Endothelial cell of umbilical vein (primary cell): ENCODE data around the gene C1QTNF8. TPM values are rescaled to one million over a fixed set of nuclear protein-coding genes. Genes with fewer than 3 reads are reported as not detected.

Experiments
- BruUV-seq: library from RNA; stranded (reverse); fragments of 400-500 nt; replicated peaks from 2 replicates; lab custom pipeline; 2021; lab: Mats Ljungman, UMichigan
- CTCF ChIA-PET: fragments of 300-600, 350-600 bp; sonication (Branson Sonifier 250); formaldehyde crosslinking; loops from one replicate; lab custom pipeline; 2021; ENCODE audit warnings: antibody characterized with exemption, inconsistent platforms; lab: Charles Lee
- POLR2A ChIA-PET: fragments of 300-600, 350-600 bp; sonication (Branson Sonifier 250); formaldehyde crosslinking; loops from one replicate; lab custom pipeline; 2021; ENCODE audit warnings: antibody characterized with exemption, inconsistent platforms; lab: Charles Lee
- DNase-seq: peaks from one replicate; pipeline ENCODE4 v3.0.0-alpha.2; 2011; ENCODE audit warnings: low read depth, low spot score
- FAIRE-seq: peaks from 2 replicates; lab custom pipeline; 2011; peaks lifted over from hg19 to GRCh38; lab: Jason Lieb, UNC
- H2AFZ ChIP-seq: 2 replicates; pipeline ENCODE4 v1.6.0; 2012; ENCODE audit warnings: low read depth, low read length, control low read depth, inconsistent platforms
- H3K27ac ChIP-seq: 2 replicates; pipeline ENCODE4 v1.5.1; 2011; ENCODE audit warnings: low read depth, mild to moderate bottlenecking, control low read depth, low read length, moderate library complexity; ENCODE audit not compliant: insufficient read depth
- H3K27me3 ChIP-seq, 2 experiments: 2 replicates each; pipeline versions ENCODE4 v1.6.0 to v1.6.1; 2011; ENCODE audit warnings: low read length in 2 of 2, mixed read lengths in 1 of 2; ENCODE audit not compliant: control insufficient read depth in 2 of 2, insufficient read depth in 2 of 2
- H3K36me3 ChIP-seq, 2 experiments: 2 replicates in 1 of 2; 3 replicates in 1 of 2; pipeline ENCODE4 v1.5.1; 2011; ENCODE audit warnings: low read length in 2 of 2, mild to moderate bottlenecking in 1 of 2, moderate library complexity in 1 of 2; ENCODE audit not compliant: control insufficient read depth in 2 of 2, insufficient read depth in 2 of 2; ENCODE audit errors: extremely low read depth in 1 of 2
- H3K4me1 ChIP-seq: 3 replicates; pipeline ENCODE4 v1.5.1; 2011; ENCODE audit warnings: mild to moderate bottlenecking, low read length; ENCODE audit not compliant: control insufficient read depth, insufficient read depth; ENCODE audit errors: extremely low read depth
- H3K4me2 ChIP-seq: 2 replicates; pipeline ENCODE4 v1.6.1; 2011; ENCODE audit warnings: low read length, control low read depth, mixed read lengths; ENCODE audit not compliant: insufficient read depth
- H3K4me3 ChIP-seq, 3 experiments: fragments of 200-600 bp in 1 of 3; sonication (generic), shearing (Covaris generic) in 1 of 3; replicated peaks in 1 of 3; 2 replicates each; pipeline ENCODE4 v1.5.1; 2011 to 2016; ENCODE audit warnings: control low read depth in 3 of 3, low read length in 3 of 3, mild to moderate bottlenecking in 2 of 3, inconsistent platforms in 1 of 3, low read depth in 1 of 3, moderate library complexity in 1 of 3; ENCODE audit not compliant: insufficient read depth in 1 of 3
- H3K79me2 ChIP-seq: 2 replicates; pipeline ENCODE4 v1.6.0; 2012; ENCODE audit warnings: low read length, inconsistent platforms; ENCODE audit not compliant: control insufficient read depth, insufficient read depth
- H3K9ac ChIP-seq: replicated peaks from 2 replicates; pipeline ENCODE3; 2011; ENCODE audit warnings: low read length, control low read depth; ENCODE audit not compliant: insufficient read depth; ENCODE audit errors: extremely low read depth
- H3K9me1 ChIP-seq: replicated peaks from 3 replicates; pipeline ENCODE4 v1.6.0; 2011; ENCODE audit warnings: mild to moderate bottlenecking, low read length; ENCODE audit not compliant: control insufficient read depth, insufficient read depth; ENCODE audit errors: extremely low read depth
- H3K9me3 ChIP-seq: replicated peaks from 2 replicates; pipeline ENCODE4 v1.5.1; 2012; ENCODE audit warnings: low read length, inconsistent platforms; ENCODE audit not compliant: control insufficient read depth, insufficient read depth
- H4K20me1 ChIP-seq: replicated peaks from 2 replicates; pipeline ENCODE3; 2011; ENCODE audit warnings: mild to moderate bottlenecking, low read length; ENCODE audit not compliant: control insufficient read depth, insufficient read depth; ENCODE audit errors: extremely low read depth
- CTCF ChIP-seq, 2 donors: IDR thresholded peaks; 1 replicate in 1 of 2; 2 replicates in 1 of 2; pipeline ENCODE4 v1.5.1; 2011; ENCODE audit warnings: low read length in 2 of 2, mild to moderate bottlenecking in 2 of 2, moderate library complexity in 2 of 2, control low read depth in 1 of 2, inconsistent platforms in 1 of 2, low read depth in 1 of 2; ENCODE audit not compliant: insufficient read depth in 1 of 2; ENCODE audit errors: extremely low read depth in 1 of 2
- EZH2 ChIP-seq: IDR thresholded peaks from 2 replicates; pipeline ENCODE4 v1.6.1; 2012; ENCODE audit warnings: borderline replicate concordance, low read depth, mild to moderate bottlenecking, moderate library complexity, low read length, inconsistent platforms; ENCODE audit not compliant: severe bottlenecking
- FOS ChIP-seq: IDR thresholded peaks from 2 replicates; pipeline ENCODE4 v1.6.1; 2011; ENCODE audit warnings: mild to moderate bottlenecking, low read length, moderate library complexity, borderline replicate concordance; ENCODE audit not compliant: insufficient read depth
- MAX ChIP-seq: IDR thresholded peaks from 2 replicates; pipeline ENCODE4 v1.6.1; 2011; ENCODE audit not compliant: insufficient read depth, insufficient read length
- MYC ChIP-seq: IDR thresholded peaks from one replicate; pipeline ENCODE4 v1.6.1; 2011; ENCODE audit warnings: mild to moderate bottlenecking, low read depth, low read length
- POLR2A ChIP-seq: IDR thresholded peaks from 2 replicates; pipeline ENCODE4 v1.6.1; 2012; ENCODE audit warnings: low read depth, mild to moderate bottlenecking, control low read depth, low read length
- POLR2AphosphoS5 ChIP-seq: IDR thresholded peaks from 2 replicates; pipeline ENCODE4 v1.6.1; 2012; ENCODE audit warnings: low read depth, mild to moderate bottlenecking, control low read depth, low read length, moderate library complexity; ENCODE audit not compliant: insufficient read depth
- dilution Hi-C: fragments of 300-500 bp; cut with MboI; formaldehyde crosslinking; loops from one replicate; pipeline ENCODE4 v1.15.0; 2019; ENCODE audit warnings: low sequenced_read_pairs; ENCODE audit not compliant: extremely low pct_ligation_motif_present
- intact Hi-C: fragments of 100-400 bp; cut with micrococcal nuclease; formaldehyde crosslinking; loops from one replicate; pipeline ENCODE4 v1.10.0; 2022
- polyA plus RNA-seq, 4 experiments: library from polyadenylated mRNA; depleted of rRNA in 3 of 4; stranded (reverse) in 3 of 4; unstranded in 1 of 4; fragments of >200 nt; gene quantifications; 2 replicates each; pipeline versions ENCODE4 v1.2.1 to v1.2.3, GENCODE V29; 2011 to 2012; ENCODE audit warnings: missing spikeins in 1 of 4
- total RNA-seq: library from RNA; stranded (reverse); gene quantifications from 2 replicates; pipeline ENCODE4 v1.2.3, GENCODE V29; 2021

The C1QTNF8 gene
- total and polyA plus RNA-seq, 2 donors (not counting 3 experiments of a cell fraction or from before 2014, with no cell fraction given), result not detected

DNA sequence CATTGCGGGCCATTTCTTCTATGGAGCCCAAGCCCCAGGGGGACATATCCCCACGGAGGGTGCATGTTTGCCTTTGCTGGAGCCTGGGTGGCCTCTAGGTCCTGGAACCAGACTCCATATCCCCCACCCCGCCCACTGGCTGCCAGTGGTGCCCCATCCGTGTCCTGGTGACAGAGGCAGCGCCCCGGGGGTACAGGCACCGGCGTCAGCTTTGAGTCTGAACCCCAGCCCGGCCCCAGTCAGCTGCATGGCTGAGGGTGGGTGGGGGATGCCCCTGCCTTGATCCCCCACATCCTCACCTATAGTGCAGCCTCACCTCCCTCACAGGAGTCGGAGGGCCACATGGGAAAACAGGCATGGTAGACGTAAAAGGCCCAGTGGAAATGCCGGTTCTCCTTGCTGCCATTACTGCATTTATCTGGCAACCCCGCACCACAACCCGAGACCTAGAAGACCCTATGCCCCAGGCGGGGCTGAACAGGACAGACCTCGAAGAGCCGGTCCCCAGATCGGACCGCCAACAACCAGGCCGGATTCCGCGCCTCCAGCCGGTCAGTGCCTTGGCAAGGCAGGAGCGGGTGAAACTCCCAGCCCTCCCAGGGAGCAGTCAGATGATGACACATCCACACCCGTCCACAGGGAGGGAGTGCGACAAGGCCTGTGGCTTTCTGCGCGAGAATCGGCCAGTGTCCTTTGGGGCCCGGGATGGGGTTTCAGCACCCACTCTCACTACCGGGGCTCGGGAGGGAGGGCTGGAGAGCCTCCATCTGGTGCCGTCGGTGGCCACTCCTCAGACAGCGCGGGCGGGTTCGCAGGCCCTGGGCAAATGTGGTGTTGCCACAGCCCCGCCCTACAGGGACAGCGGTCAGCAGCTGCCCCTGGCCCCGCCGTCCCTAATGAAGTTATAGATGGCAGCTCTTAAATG is 35.4 kb downstream of the C1QTNF8 start:
- ChIA-PET POLR2A (no interaction called here), CTCF (interaction anchor here (5.1 kb wide), 1 partner anchor 8 kb away, joined by 57 read pairs; no protein-coding TSS in a partner anchor)
- FAIRE-seq (no peak), DNase-seq (no peak)
- Histone ChIP-seq H3K9ac (no peak overlapping the region), H4K20me1 (no peaks in the 10 kb centered on the region), H3K27me3 (peaks cover 2 to 4% of the 10 kb centered on the region in 2 experiments), H3K9me1 (no peaks in the 10 kb centered on the region), H2AFZ (no peak overlapping the region), H3K4me2 (no peak overlapping the region), H3K36me3 (no peaks in the 10 kb centered on the region), H3K9me3 (no peaks in the 10 kb centered on the region), H3K79me2 (no peaks in the 10 kb centered on the region), H3K4me1 (no peaks in the 10 kb centered on the region), H3K27ac (no peak overlapping the region), H3K4me3 (no peak overlapping the region)
- dilution Hi-C loops, result no loop called here
- TF ChIP-seq POLR2A, result no peak
- no peak for TF ChIP-seq MAX
- no peak for TF ChIP-seq FOS
- no TSS peak for BruUV-seq
- intact Hi-C loops, result no loop called here

- intact Hi-C loops, result no loop called here
- no peaks in the 10 kb centered on the region for H4K20me1 ChIP-seq
- no peak overlapping the region for H3K9ac ChIP-seq
- DNase-seq, result no peak
- no peak for FAIRE-seq
- H3K36me3 ChIP-seq, result no peaks in the 10 kb centered on the region
- no peak overlapping the region for H3K4me2 ChIP-seq
- BruUV-seq, result no TSS peak
- H3K27ac ChIP-seq, result no peak overlapping the region
- no peak overlapping the region for H2AFZ ChIP-seq
- no peaks in the 10 kb centered on the region for H3K9me3 ChIP-seq
- TF ChIP-seq EZH2, result no peak
- TF ChIP-seq MYC, result no peak
- TF ChIP-seq CTCF (IDR thresholded peaks at IDR 0.05; ENCODE audit: extremely low read depth in 1 of 2, insufficient read depth in 1 of 2, low read depth in 1 of 2, low read length in 2 of 2), result no peak
- no peak for TF ChIP-seq MAX
- TF ChIP-seq POLR2AphosphoS5, result no peak
- no peaks in the 10 kb centered on the region for H3K79me2 ChIP-seq
- H3K4me1 ChIP-seq, result no peaks in the 10 kb centered on the region
- H3K27me3 ChIP-seq, result no peaks in the 10 kb centered on the region
- CTCF ChIA-PET, result interaction anchor here (5.1 kb wide), 1 partner anchor 10 kb away, joined by 57 read pairs; no protein-coding TSS in a partner anchor
- no peak overlapping the region for H3K4me3 ChIP-seq
- H3K9me1 ChIP-seq, result no peaks in the 10 kb centered on the region
- POLR2A ChIA-PET, result no interaction called here
- dilution Hi-C loops, result no loop called here
Observed at GRCh38 chr16:1059310-1059709, 36.7 kb downstream of the C1QTNF8 start.
